Measurements from ENCODE around the gene HDAC2.
"Not testable (repeated sequence)": the region's sequence is repeated elsewhere in the genome, so short reads cannot be mapped to it uniquely, and the experiment has no call there.

Gene HDAC2

GRCh38 chr6:113969888-113970804 lies 802 bp downstream of the HDAC2 start:
- DNase-seq: peak in 1 of 2 experiments; percentile 17

GRCh38 chr6:113968472-113968871 lies 2.5 kb downstream of the HDAC2 start:
- DNase-seq: no peak

- DNase-seq: no peak
Measured at GRCh38 chr6:113967777-113968176, 3.2 kb downstream of the HDAC2 start.

- DNase-seq: no peak
Measured at GRCh38 chr6:113960795-113961194, 10.2 kb downstream of the HDAC2 start.

- DNase-seq: no peak
Measured at GRCh38 chr6:113959235-113959634, 11.7 kb downstream of the HDAC2 start.

- DNase-seq: no peak
Measured at GRCh38 chr6:113954653-113955052, 16.3 kb downstream of the HDAC2 start.

GRCh38 chr6:113953346-113953745 lies 17.6 kb downstream of the HDAC2 start:
- DNase-seq: no peak

GRCh38 chr6:113949499-113949898 lies 21.4 kb downstream of the HDAC2 start:
- no peak for DNase-seq

GRCh38 chr6:113944701-113945100 lies 26.2 kb downstream of the HDAC2 start:
- no peak for DNase-seq

- no peak for DNase-seq
Measured at GRCh38 chr6:113939825-113940224, 31.1 kb downstream of the HDAC2 start.

GRCh38 chr6:113936093-113936934 lies 34.6 kb downstream of the HDAC2 start:
- peak; percentile 14 to 60 for DNase-seq

GRCh38 chr6:113934101-113934500 lies 36.8 kb downstream of the HDAC2 start:
- no peak for DNase-seq

- not testable (repeated sequence) for DNase-seq
Measured at GRCh38 chr6:113931907-113932306, 39.0 kb downstream of the HDAC2 start.

- no peak for DNase-seq
Measured at GRCh38 chr6:113930183-113930582, 40.8 kb downstream of the HDAC2 start.

GRCh38 chr6:113927001-113927400 lies 43.9 kb downstream of the HDAC2 start:
- no peak for DNase-seq

- no peak for DNase-seq
Measured at GRCh38 chr6:113925378-113925777, 45.6 kb downstream of the HDAC2 start.

- no peak for DNase-seq
Measured at GRCh38 chr6:113924312-113924723, 46.6 kb downstream of the HDAC2 start.

- no peak for DNase-seq
Measured at GRCh38 chr6:113923526-113923925, 47.4 kb downstream of the HDAC2 start.

GRCh38 chr6:113921299-113921904 lies 49.5 kb downstream of the HDAC2 start:
- no peak for DNase-seq

- no peak for DNase-seq
Measured at GRCh38 chr6:113920663-113921267, 50.2 kb downstream of the HDAC2 start.

GRCh38 chr6:113910285-113910684 lies 60.7 kb downstream of the HDAC2 start:
- not testable (repeated sequence) for DNase-seq

- DNase-seq: peak; percentile 48 to 78
Measured at GRCh38 chr6:113909224-113909856, 61.6 kb downstream of the HDAC2 start.
